A673 (cell line): ENCODE measurements around the gene ANKRD12. TPM values are rescaled to one million over a fixed set of nuclear protein-coding genes. Genes with fewer than 3 reads are reported as not detected.

Source experiments
- BruUV-seq: library from RNA; stranded (reverse); fragments of 400-500 nt; replicated peaks from 2 replicates; lab custom pipeline; 2021; lab: Mats Ljungman, UMichigan
- CTCF ChIA-PET: fragments of 300-600 bp; sonication (Branson Sonifier 250); formaldehyde crosslinking; loops from one replicate; lab custom pipeline; 2022; ENCODE audit warnings: antibody characterized with exemption; lab: Charles Lee
- POLR2A ChIA-PET: fragments of 300-600 bp; sonication (Branson Sonifier 250); formaldehyde crosslinking; loops from one replicate; lab custom pipeline; 2022; ENCODE audit warnings: antibody characterized with exemption; ENCODE audit not compliant: low non-redundant PET; lab: Charles Lee
- DNase-seq: peaks from one replicate; pipeline ENCODE4 v3.0.0-alpha.2; 2015; ENCODE audit warnings: low spot score
- H3K27ac ChIP-seq: fragments of 200-600 bp; sonication (generic); 2 replicates; pipeline ENCODE4 v1.5.1; 2016; ENCODE audit warnings: mixed run types, low read depth, mild to moderate bottlenecking, mixed read lengths, antibody characterized with exemption, low read length; ENCODE audit not compliant: poor library complexity, severe bottlenecking
- H3K27me3 ChIP-seq: fragments of 200-600 bp; sonication (generic); replicated peaks from 2 replicates; pipeline ENCODE4 v1.6.1; 2017; ENCODE audit warnings: mixed run types, low read depth, mild to moderate bottlenecking, mixed read lengths, antibody characterized with exemption, low read length; ENCODE audit not compliant: insufficient read depth, poor library complexity
- H3K36me3 ChIP-seq: fragments of 200-600 bp; sonication (generic); 2 replicates; pipeline ENCODE4 v1.6.1; 2016; ENCODE audit warnings: mixed run types, mild to moderate bottlenecking, mixed read lengths, antibody characterized with exemption, low read length; ENCODE audit not compliant: insufficient read depth, poor library complexity, severe bottlenecking
- H3K4me1 ChIP-seq: fragments of 200-600 bp; sonication (generic); 2 replicates; pipeline ENCODE4 v1.6.1; 2017; ENCODE audit warnings: mixed run types, mild to moderate bottlenecking, mixed read lengths, antibody characterized with exemption, low read length; ENCODE audit not compliant: insufficient read depth, poor library complexity, severe bottlenecking
- H3K4me3 ChIP-seq: fragments of 200-600 bp; sonication (generic); 2 replicates; pipeline ENCODE4 v1.5.1; 2016; ENCODE audit warnings: low read depth, mixed run types, mild to moderate bottlenecking, mixed read lengths, low read length; ENCODE audit not compliant: poor library complexity, severe bottlenecking
- H3K9me3 ChIP-seq: fragments of 200-600 bp; sonication (generic); 2 replicates; pipeline ENCODE4 v1.6.1; 2016; ENCODE audit warnings: mixed run types, low read depth, mild to moderate bottlenecking, mixed read lengths, antibody characterized with exemption, low read length; ENCODE audit not compliant: poor library complexity, severe bottlenecking
- EZH2 ChIP-seq: fragments of 200-600 bp; sonication (generic); IDR thresholded peaks from 2 replicates; pipeline ENCODE4 v1.6.1; 2017; ENCODE audit warnings: borderline replicate concordance, low read depth, mild to moderate bottlenecking, mixed read lengths, antibody characterized with exemption, low read length; ENCODE audit not compliant: poor library complexity, severe bottlenecking
- intact Hi-C: fragments of 100-400 bp; cut with micrococcal nuclease; formaldehyde crosslinking; loops from one replicate; pipeline ENCODE4 v1.10.0; 2022; ENCODE audit not compliant: unreplicated experiment
- total RNA-seq: library from RNA; stranded (reverse); gene quantifications from 2 replicates; pipeline ENCODE4 v1.2.3, GENCODE V29; 2021
- TF ChIP-seq, protein P1 (sequence below): fragments of 300-800, 200-600 bp; sonication (generic); conservative IDR thresholded peaks from 2 replicates; pipeline ENCODE4 v1.5.1; 2017; ENCODE audit warnings: low read depth, mild to moderate bottlenecking, antibody characterized with exemption, low read length, moderate library complexity, mixed read lengths

The ANKRD12 gene
- total RNA-seq, 1 experiment from 2014 or later = 24.2 TPM

DNA sequence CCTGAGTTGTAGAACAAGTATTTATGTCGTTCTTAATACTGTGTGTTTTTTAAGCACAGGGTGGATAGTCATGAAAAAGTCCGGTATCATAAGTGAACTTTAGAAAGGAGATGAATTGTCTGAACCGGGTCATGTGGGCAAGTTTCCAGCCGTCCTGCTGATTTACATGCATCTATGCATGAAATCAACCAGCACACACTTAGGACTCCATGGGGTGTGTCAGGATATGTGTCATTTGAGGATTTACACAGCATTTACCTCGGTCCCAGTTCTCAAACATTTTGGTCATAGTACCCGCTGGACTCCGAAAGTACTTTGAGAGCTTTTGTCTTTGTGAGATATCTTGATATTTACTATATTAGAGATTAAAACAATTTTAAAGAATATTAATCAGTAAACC lies 150.5 kb downstream of the ANKRD12 start:
- Histone ChIP-seq H3K4me1 (peaks cover 6% of the 10 kb centered on the region), H3K4me3 (peak overlapping the region; percentile 1), H3K27ac (no peak overlapping the region), H3K36me3 (no peaks in the 10 kb centered on the region), H3K27me3 (no peaks in the 10 kb centered on the region), H3K9me3 (no peaks in the 10 kb centered on the region)
- DNase-seq = peak; percentile 82
- BruUV-seq = no TSS peak
- CTCF ChIA-PET = no interaction called here
- no peak for TF ChIP-seq EZH2
- TF ChIP-seq, protein P1, sequence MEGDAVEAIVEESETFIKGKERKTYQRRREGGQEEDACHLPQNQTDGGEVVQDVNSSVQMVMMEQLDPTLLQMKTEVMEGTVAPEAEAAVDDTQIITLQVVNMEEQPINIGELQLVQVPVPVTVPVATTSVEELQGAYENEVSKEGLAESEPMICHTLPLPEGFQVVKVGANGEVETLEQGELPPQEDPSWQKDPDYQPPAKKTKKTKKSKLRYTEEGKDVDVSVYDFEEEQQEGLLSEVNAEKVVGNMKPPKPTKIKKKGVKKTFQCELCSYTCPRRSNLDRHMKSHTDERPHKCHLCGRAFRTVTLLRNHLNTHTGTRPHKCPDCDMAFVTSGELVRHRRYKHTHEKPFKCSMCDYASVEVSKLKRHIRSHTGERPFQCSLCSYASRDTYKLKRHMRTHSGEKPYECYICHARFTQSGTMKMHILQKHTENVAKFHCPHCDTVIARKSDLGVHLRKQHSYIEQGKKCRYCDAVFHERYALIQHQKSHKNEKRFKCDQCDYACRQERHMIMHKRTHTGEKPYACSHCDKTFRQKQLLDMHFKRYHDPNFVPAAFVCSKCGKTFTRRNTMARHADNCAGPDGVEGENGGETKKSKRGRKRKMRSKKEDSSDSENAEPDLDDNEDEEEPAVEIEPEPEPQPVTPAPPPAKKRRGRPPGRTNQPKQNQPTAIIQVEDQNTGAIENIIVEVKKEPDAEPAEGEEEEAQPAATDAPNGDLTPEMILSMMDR = no peak
- intact Hi-C loops = no loop called here
- POLR2A ChIA-PET = no interaction called here

DNA sequence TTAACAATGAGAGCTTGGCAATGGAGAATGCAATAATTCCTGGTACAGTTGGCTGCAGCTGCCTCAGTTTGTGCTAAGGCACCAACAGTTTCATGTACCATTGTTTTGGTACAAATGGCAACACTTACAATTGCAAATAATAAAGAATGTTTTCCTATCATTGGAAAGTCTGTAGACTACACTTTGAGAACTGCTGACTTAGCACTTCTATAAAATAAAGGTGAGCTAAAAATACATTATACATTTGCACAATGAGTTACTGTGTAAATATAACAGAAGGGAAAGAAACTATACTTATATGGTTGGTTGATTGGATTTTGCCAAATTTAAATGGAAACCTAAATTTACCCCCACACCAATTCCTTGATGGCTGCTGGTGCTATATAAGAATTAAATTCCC lies 153.1 kb downstream of the ANKRD12 start:
- H3K36me3 ChIP-seq = no peaks in the 10 kb centered on the region
- H3K9me3 ChIP-seq = peaks cover 7% of the 10 kb centered on the region
- ChIA-PET POLR2A (no interaction called here), CTCF (no interaction called here)
- no peaks in the 10 kb centered on the region for H3K27me3 ChIP-seq
- intact Hi-C loops = no loop called here
- no peak overlapping the region for H3K27ac ChIP-seq
- BruUV-seq = no TSS peak
- peaks cover 6% of the 10 kb centered on the region for H3K4me1 ChIP-seq
- no peak for TF ChIP-seq EZH2
- TF ChIP-seq, protein P1 = no peak
- DNase-seq = no peak
- H3K4me3 ChIP-seq = no peak overlapping the region

DNA sequence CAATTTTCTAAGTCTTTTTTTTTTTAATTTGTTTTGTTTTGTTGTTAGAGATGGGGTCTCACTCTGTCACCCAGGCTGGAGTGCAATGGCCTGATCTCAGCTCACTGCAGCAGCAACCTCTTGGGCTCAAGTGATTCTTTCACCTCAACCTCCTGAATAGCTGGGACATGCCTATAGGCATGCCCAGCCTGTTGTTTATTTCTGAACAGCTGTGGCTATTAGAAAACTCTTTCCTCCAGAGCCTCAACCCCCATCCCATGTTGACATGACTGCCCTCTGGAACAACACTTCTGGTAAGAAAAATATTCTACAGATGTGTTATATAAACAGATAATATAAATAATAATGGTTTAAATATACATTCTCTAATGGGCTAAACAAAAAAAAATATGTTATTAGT lies 153.6 kb downstream of the ANKRD12 start:
- no TSS peak for BruUV-seq
- intact Hi-C loops = no loop called here
- Histone ChIP-seq H3K4me3 (no peak overlapping the region), H3K27me3 (no peaks in the 10 kb centered on the region), H3K36me3 (no peaks in the 10 kb centered on the region), H3K27ac (no peak overlapping the region), H3K9me3 (peaks cover 7% of the 10 kb centered on the region), H3K4me1 (peaks cover 6% of the 10 kb centered on the region)
- no peak for DNase-seq
- no peak for TF ChIP-seq EZH2
- TF ChIP-seq, protein P1 = no peak
- ChIA-PET POLR2A (no interaction called here), CTCF (no interaction called here)
